MM.1S (cell line): Measurements from ENCODE around the gene NEURL3.

Experiments
- CTCF ChIP-seq: fragments of 300-600 bp; sonication (generic); IDR thresholded peaks from 2 replicates; pipeline ENCODE4 v1.5.1; 2016; ENCODE audit warnings: antibody characterized with exemption, low read length, mixed read lengths
- EZH2 ChIP-seq: fragments of 300-600 bp; sonication (generic); optimal IDR thresholded peaks from 2 replicates; pipeline ENCODE3; 2017; ENCODE audit warnings: low read depth, mild to moderate bottlenecking, antibody characterized with exemption, low read length, mixed read lengths
- EZH2phosphoT487 ChIP-seq: fragments of 300-600 bp; sonication (generic); IDR thresholded peaks from 2 replicates; pipeline ENCODE4 v1.6.1; 2018; ENCODE audit warnings: antibody characterized with exemption, low read length

GRCh38 chr2:96489261-96489660 lies 15.9 kb downstream of the NEURL3 start:
- TF ChIP-seq EZH2 (no peak), CTCF (no peak), EZH2phosphoT487 (no peak)
